ENCODE measurements around the gene KPTN.
"Not testable (repeated sequence)": the region's sequence is repeated elsewhere in the genome, so short reads cannot be mapped to it uniquely, and the experiment has no call there.

The KPTN gene

DNA sequence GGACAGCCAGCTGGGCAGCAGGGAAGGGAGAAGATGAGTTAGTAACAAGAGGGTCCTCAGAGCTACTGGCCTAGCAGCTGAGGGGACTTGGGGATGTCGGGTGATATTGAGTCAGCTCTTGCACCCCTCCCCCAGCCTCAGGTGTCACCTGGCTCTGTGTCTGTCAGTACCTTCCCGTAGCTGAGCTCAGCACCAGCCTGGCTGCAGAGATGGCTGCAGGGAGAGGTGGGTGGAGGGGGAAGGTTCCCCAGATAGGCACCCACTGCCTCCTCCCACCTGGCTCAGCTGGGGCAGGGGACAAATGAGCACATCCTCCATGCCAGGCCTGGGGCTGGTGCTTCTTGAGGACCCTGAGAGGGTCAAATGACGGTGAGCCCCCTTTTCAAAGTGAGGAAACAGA lies 6.8 kb upstream of the KPTN start:
- no peak for DNase-seq

DNA sequence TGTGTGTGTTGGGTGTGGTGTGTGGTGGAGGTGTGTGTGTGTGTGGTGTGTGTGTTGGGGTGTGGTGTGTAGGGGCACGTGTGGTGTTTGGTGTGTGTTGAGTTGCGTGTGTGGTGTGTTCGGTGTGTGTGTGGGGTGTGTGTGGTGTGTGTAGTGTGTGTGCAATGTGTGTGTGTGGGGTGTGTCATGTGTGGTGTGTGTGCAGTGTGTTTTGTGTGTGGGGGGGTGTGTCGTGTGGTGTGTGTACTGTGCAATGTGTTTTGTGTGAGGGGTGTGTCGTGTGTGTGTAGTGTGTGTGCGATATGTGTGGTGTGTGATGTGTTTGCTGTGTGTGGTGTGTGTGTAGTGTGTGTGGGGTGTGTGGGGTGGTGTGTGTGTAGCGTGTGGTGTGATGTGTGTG lies 6.0 kb upstream of the KPTN start:
- DNase-seq = no peak

DNA sequence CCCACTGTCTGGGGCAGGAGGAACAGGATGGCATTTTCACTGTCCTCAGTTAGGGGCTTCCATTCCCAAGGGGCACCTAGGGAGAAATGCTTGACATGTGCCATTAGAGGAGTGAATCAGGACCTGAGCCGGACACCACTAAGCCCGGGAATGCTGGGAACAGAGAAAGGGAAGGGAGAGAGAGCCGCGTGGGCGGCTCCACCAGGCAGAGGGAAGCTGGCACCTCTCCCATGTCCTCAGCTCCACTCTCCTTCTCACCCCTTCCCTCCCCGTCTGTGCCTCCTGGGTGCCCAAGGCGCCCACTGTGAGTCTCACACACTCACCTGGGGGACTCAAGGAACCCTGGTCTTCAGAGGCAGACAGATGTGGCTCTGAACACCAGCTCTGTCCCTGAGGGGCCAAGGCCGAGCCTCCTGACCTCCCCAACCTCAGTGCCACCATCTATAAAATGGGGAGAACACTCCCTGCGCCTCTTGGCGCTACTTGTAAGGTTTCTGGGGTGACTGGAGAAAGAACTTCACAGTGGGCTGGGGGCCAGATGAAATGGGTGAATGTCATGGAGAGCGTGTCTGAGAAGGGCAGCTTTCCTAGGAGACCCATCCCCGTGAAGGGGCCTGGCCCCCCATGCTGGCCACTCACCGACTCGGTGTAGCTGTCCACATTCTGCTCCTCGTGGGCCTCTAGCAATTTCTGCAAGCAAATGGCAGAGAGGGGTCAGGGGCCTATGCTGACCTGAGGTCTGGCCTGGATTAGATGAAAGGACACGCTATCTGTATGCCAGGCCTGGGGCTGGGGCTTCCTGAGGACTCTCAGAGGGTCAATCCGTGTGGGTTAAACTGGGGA lies 5.3 kb upstream of the KPTN start:
- no peak for DNase-seq

DNA sequence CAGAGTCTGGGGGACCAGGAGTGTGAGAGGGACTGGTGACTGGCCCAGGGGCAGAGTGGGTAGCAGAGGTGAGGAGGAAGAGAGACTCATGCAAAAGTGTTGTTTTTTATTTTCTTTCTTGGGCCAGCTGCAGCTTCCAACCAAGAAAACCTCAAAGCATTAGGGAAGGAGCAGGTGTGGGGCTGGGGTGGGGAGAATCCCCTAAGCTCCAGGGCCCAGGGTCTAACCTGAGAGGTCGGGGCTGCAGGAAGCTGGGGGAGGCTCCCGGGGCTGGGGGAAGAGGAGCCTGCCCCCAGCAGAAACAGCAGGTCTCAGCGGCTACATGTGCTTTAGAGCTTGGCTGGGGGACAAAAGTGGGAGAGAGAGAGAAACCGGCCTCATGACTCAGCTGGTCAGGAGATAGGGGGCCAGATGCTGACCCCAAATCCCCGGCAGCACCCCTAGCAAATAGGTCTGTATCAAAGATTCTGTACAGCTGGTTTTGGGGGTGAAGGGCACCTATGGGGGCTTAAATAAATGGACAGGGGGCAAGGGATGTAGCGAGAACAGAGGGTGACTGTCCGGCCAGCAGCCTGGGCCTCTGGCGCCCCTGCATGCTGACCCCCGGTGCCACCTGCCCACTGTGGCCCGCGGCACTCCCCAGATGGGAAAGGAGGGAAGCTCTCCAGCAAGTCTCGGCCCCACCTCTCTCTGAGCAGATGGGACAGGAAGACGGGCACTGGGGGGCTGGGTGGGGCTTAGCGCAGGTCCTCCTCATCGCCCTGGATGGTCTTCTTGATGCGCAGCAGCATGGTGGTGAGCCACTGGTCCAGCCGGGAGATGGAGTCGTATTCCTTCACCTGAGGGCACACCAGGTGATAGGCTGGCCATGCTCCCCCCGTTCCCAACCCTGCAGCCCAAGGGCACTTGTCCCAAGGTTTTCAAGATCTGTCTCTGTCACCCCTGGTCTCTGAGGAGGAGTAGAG lies 3.8 kb upstream of the KPTN start:
- DNase-seq = no peak

DNA sequence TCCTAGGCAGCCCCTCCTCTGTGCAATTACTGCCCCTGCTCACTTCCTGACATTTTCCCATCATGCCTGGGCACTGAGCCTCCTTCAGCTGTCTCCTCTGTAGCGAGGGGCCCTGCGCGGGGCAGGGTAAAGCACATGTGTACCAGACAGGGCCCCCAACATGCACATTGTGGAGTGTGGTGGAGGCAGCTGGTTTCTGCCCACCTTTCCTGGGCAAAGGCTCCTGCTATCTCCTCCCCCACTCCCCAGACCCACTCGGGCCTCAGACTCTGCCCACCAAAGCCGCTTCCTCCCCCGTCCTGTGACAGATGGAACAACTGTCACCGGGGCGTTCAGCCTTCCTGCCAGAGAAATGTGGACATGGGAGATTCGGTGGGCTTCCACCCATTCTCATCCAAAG lies 2.9 kb upstream of the KPTN start:
- no peak for DNase-seq

DNA sequence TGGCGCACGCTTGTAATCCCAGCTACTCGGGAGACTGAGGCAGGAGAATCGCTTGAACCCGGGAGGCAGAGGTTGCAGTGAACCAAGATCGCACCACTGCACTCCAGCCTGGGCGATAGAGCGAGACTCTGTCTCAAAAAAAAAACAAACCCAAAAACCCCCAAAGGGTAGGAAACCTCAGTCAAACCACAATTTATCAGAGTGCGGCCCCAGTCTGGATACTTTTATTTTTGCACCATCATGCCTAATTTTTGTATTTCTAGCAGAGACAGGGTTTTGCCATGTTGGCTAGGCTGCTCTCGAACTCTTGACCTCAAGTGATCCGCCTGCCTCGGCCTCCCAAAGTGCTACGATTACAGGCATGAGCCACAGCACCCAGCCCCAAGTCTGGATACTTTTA lies 2.2 kb upstream of the KPTN start:
- not testable (repeated sequence) for DNase-seq

GRCh38 chr19:47485210-47485609 lies 1.2 kb upstream of the KPTN start:
- no peak for DNase-seq

DNA sequence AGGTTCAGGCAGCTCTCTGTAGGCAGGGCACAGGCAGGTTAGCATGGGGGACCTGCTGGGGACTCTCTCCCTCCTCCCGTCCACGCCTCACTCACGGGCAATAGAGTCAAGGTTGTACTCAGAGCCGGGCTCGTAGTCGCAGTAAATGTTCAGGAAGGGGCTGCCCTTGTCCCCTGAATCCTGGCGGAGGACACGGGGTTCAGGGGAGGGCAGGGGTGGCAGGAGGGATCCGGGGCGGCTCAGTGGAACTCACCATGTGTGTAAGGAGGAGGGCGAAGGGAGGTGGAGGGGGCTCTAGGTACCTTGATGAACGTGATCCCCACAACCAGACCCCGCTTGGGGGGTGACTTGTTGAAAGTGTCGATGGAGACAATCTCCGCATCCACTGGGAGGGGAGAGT lies 819 bp downstream of the KPTN start:
- no peak for DNase-seq

DNA sequence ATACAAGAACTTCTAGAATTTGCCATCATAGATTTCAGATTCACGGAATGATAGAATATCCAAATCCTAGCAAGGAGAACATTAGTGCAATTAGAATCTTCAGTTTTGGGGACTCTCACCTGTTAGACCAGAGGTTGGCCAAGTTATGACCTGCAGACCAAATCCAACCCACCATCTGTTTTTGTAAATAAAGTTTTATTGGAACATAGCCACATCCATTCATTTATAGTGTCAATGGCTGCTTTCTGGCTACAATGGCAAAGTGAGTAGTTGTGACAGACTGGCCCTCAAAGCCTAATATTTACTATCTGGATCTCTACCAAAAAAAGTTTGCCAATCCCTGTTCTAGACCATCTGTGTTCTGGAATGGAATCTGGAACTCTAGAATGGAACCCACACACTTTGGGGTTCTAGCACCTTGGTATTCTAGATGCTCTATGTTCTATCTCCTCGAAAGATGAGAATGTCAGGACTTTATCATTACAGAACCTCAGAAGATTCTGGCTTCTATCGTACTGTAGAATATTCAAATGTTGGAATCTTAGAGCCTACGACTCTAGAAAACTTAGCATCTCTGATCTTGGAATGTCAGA lies 2.5 kb downstream of the KPTN start:
- no peak for DNase-seq

- DNase-seq = no peak
Measured at GRCh38 chr19:47480658-47481057, 3.4 kb downstream of the KPTN start.

- no peak for DNase-seq
Measured at GRCh38 chr19:47479701-47480503, 4.1 kb downstream of the KPTN start.

- DNase-seq = no peak
Measured at GRCh38 chr19:47476438-47476972, 7.5 kb downstream of the KPTN start.

GRCh38 chr19:47475465-47475864 lies 8.6 kb downstream of the KPTN start:
- no peak for DNase-seq

DNA sequence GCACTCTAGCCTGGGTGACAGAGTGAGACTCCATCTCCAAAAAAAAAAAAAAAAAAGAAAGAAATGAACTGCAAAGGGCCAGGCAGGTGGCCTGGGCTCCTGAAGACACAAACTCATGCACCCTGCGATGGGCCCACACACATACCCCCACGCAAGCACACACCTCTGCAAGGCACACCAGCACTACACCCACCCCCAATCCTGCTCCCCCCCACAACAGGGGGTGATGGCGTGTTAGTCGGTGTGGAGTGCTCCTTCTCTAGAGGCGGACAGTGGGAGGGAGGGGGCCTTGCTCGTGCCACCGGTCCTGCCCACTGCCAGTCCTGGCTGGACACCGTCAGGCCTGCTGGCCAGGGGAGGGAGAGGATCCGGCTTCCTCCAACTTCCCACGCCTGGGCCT lies 10.7 kb downstream of the KPTN start:
- no peak for DNase-seq

GRCh38 chr19:47471733-47472457 lies 12.1 kb downstream of the KPTN start, which contains the start of gene SLC8A2:
TSS of gene SLC8A2 (minus strand) at chr19:47471893. CDS start at chr19:47466403, 5,490 bp downstream.
- DNase-seq = peak; percentile 62

DNA sequence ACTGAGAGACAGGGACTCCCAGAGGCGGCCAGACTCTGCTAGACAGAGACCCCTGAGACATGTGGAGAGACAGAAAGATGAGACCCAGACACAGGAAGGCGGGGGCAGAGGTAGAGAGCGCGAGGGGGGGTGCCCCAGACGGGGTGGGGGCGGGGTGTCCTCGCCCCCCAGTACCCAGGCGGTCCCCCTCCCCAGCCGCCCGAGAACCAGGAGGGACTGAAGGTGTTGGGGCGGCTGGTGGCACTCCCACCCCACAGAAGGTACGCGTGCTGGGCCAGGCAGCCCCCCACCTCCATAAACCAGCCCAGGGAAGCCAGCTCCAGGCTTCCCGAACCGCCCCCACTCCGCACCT lies 12.7 kb downstream of the KPTN start:
- no peak for DNase-seq

- no peak for DNase-seq
Measured at GRCh38 chr19:47470447-47471195, 13.4 kb downstream of the KPTN start.

DNA sequence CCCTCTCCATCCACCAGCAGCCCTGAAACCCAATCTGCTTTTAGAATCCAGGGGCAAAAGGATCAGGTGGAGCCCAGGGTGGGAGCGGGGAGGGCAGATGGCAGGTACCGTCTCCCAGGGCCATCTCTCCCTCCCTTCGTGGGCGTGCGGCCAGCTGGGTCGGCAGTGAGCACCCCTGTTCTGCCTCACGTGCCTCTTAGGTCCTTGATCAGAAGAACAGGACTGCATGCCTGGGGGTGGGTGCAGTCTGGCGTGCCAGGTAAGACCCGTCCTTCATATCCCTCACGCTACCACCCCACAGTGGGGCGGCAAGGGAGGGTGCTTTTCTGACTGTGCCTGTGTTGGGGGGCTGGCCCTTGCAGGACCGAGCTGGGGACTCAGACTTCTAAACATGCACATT lies 14.3 kb downstream of the KPTN start:
- no peak for DNase-seq

GRCh38 chr19:47469363-47469700 lies 14.7 kb downstream of the KPTN start:
- no peak for DNase-seq

- no peak for DNase-seq
Measured at GRCh38 chr19:47467914-47468313, 16.1 kb downstream of the KPTN start.

GRCh38 chr19:47465957-47466356 lies 18.1 kb downstream of the KPTN start:
- no peak for DNase-seq

Measured in activated T-cell treated with anti-CD3 and anti-CD28 coated beads, Interleukin-2, amount 50 U/mL, for 1 hour (primary cell).